ENCODE data around the gene RAB6A.
"Not testable (repeated sequence)": the region's sequence is repeated elsewhere in the genome, so short reads cannot be mapped to it uniquely, and the experiment has no call there.

Gene RAB6A

DNA sequence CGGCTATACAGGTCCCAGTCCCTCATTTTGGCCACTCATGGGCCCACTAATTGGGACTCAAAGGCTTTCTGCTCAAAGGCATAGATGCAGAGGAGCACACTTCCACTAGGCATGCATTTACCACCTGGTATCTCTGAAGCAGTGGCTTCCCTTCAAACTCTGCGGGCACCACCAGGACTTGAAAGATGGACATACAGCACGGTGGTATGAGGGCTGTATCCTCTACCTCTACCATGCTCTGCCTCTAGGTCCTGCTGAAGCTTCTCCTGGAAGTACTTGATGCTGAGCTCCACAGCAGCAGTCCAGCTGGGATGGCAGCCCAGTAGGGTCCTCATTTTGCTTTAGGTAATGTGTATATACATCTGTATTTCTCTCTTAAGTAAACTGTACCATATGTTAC is 49.9 kb downstream of the RAB6A start:
- H3K9me3 ChIP-seq (ENCODE audit: severe bottlenecking) = no peaks in the 10 kb centered on the region
- H3K27me3 ChIP-seq (ENCODE audit: insufficient read depth, poor library complexity, severe bottlenecking) = no peaks in the 10 kb centered on the region
- TF ChIP-seq, protein P1, sequence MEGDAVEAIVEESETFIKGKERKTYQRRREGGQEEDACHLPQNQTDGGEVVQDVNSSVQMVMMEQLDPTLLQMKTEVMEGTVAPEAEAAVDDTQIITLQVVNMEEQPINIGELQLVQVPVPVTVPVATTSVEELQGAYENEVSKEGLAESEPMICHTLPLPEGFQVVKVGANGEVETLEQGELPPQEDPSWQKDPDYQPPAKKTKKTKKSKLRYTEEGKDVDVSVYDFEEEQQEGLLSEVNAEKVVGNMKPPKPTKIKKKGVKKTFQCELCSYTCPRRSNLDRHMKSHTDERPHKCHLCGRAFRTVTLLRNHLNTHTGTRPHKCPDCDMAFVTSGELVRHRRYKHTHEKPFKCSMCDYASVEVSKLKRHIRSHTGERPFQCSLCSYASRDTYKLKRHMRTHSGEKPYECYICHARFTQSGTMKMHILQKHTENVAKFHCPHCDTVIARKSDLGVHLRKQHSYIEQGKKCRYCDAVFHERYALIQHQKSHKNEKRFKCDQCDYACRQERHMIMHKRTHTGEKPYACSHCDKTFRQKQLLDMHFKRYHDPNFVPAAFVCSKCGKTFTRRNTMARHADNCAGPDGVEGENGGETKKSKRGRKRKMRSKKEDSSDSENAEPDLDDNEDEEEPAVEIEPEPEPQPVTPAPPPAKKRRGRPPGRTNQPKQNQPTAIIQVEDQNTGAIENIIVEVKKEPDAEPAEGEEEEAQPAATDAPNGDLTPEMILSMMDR (IDR thresholded peaks at IDR 0.05; ENCODE audit: poor library complexity, severe bottlenecking) = no peak
- H3K36me3 ChIP-seq (ENCODE audit: low read depth) = peaks cover 75% of the 10 kb centered on the region
- no peak overlapping the region for H3K4me3 ChIP-seq (ENCODE audit: severe bottlenecking)
- ATAC-seq (ENCODE audit: low read depth) (no peak), DNase-seq (ENCODE audit: low spot score) (no peak)
- no peaks in the 10 kb centered on the region for H3K4me1 ChIP-seq (ENCODE audit: insufficient read depth, poor library complexity, severe bottlenecking)
- no peak overlapping the region for H3K27ac ChIP-seq (ENCODE audit: poor library complexity, severe bottlenecking)

DNA sequence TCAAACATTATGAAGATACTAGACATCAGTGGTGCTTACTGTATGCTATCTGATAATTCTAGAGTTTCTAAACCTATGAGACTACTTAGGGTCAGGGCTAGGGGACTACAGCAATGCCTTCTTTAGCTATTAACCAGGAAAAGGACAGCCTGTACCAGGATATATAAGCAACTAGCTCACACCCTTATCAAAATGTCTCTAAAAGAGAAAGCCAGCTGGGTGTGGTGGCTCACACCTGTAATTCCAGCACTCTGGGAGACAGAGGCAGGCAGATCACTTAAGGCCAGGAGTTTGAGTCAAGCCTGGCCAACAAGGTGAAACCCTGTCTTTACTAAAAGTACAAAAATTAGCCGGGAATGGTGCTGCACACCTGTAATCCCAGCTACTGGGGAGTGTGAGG is 55.8 kb downstream of the RAB6A start:
- DNase-seq (ENCODE audit: low spot score) (no peak), ATAC-seq (ENCODE audit: low read depth) (no peak)
- Histone ChIP-seq H3K4me1 (ENCODE audit: insufficient read depth, poor library complexity, severe bottlenecking) (no peaks in the 10 kb centered on the region), H3K27me3 (ENCODE audit: insufficient read depth, poor library complexity, severe bottlenecking) (no peaks in the 10 kb centered on the region), H3K36me3 (ENCODE audit: low read depth) (peaks cover 72% of the 10 kb centered on the region), H3K4me3 (ENCODE audit: severe bottlenecking) (no peak overlapping the region), H3K27ac (ENCODE audit: poor library complexity, severe bottlenecking) (no peak overlapping the region), H3K9me3 (ENCODE audit: severe bottlenecking) (no peaks in the 10 kb centered on the region)
- TF ChIP-seq, protein P1 (IDR thresholded peaks at IDR 0.05; ENCODE audit: poor library complexity, severe bottlenecking) = no peak

DNA sequence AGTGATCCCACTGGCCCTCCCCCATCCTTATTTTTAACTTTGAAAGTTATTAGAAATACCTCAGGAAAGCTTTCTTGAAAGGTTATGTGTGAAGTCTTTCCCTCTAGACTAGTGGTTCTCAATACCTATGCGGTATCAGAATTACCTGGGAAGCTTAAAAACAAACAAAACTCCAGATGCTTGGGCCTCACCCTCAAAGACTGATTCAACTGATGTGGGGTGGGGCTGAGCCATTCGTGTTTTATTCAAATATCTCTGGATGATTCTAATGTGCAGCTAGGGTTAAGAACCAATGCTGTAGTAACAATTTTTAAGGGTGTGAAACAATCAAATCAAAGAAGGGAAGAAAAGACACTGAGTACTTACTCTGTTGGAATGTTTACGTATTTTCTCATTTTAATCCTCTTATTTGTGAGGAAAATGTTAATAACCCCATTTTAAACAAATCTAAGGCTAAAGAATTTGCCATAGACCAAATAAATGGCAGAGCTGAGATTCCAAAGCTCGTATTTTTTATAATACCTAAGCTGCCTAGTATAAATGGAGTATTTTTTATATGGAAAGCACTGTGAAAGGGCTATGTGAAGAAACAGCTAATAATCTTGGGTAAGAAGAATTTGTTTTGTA is 66.9 kb downstream of the RAB6A start:
- TF ChIP-seq, protein P1 (IDR thresholded peaks at IDR 0.05; ENCODE audit: poor library complexity, severe bottlenecking) = no peak

DNA sequence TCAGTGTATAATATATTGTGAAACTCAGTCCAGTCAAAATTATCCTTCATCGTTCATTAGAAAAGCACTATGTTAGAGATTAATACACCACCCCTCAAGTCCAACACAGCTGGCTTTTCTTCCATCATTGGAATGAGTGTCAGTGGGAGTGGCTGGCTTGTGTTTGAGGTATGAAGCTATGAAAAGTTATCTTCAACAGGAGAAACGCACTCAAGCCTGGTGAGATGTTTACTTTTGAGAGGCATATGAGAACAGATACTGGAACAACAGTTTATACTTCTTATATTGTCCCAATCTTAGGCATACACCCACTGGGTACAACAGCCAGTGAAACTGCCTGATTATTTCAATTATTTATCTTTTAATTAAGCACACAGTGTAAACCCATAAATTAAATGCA is 80.2 kb downstream of the RAB6A start:
- no peak for DNase-seq (ENCODE audit: low spot score)
- H3K9me3 ChIP-seq (ENCODE audit: severe bottlenecking) = no peaks in the 10 kb centered on the region
- no peaks in the 10 kb centered on the region for H3K4me1 ChIP-seq (ENCODE audit: insufficient read depth, poor library complexity, severe bottlenecking)

More for the DNA sequence above, 66.9 kb downstream of the RAB6A start:
- Histone ChIP-seq H3K4me1 (ENCODE audit: insufficient read depth, poor library complexity, severe bottlenecking) (no peaks in the 10 kb centered on the region), H3K27me3 (ENCODE audit: insufficient read depth, poor library complexity, severe bottlenecking) (no peaks in the 10 kb centered on the region), H3K27ac (ENCODE audit: poor library complexity, severe bottlenecking) (no peak overlapping the region), H3K4me3 (ENCODE audit: severe bottlenecking) (no peak overlapping the region), H3K9me3 (ENCODE audit: severe bottlenecking) (no peaks in the 10 kb centered on the region), H3K36me3 (ENCODE audit: low read depth) (peaks cover 35% of the 10 kb centered on the region)
- no peak for DNase-seq (ENCODE audit: low spot score)
- ATAC-seq (ENCODE audit: low read depth) = no peak

DNA sequence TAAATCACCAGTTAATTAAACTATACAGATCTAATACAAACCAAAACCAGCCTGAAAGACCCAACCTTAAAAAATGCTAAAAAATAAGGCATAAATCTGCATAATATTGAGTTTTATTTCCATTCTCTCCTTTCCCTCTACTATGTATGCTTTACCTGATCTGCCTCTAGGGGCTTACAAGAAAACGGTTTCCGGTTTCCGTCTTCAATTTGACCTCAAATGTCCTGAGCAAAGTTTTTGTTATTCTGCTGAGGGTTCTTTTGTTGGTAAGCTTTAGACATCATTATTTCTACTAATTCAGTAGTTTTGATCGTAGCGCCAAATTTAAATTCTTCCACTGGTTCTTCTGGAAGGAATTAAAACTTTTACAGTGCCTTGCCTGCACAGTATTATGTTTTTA is 84.3 kb downstream of the RAB6A start:
- not testable (repeated sequence) for H3K9me3 ChIP-seq (ENCODE audit: severe bottlenecking); DNase-seq (ENCODE audit: low spot score); H3K27ac ChIP-seq (ENCODE audit: poor library complexity, severe bottlenecking); H3K4me3 ChIP-seq (ENCODE audit: severe bottlenecking); H3K27me3 ChIP-seq (ENCODE audit: insufficient read depth, poor library complexity, severe bottlenecking); H3K4me1 ChIP-seq (ENCODE audit: insufficient read depth, poor library complexity, severe bottlenecking); ATAC-seq (ENCODE audit: low read depth)
- H3K36me3 ChIP-seq (ENCODE audit: low read depth) = peaks cover 49% of the 10 kb centered on the region

More for the DNA sequence above, 80.2 kb downstream of the RAB6A start:
- TF ChIP-seq, protein P1 (IDR thresholded peaks at IDR 0.05; ENCODE audit: poor library complexity, severe bottlenecking) = no peak
- ATAC-seq (ENCODE audit: low read depth) = no peak
- Histone ChIP-seq H3K27ac (ENCODE audit: poor library complexity, severe bottlenecking) (no peak overlapping the region), H3K36me3 (ENCODE audit: low read depth) (peaks cover 72% of the 10 kb centered on the region), H3K4me3 (ENCODE audit: severe bottlenecking) (no peak overlapping the region), H3K27me3 (ENCODE audit: insufficient read depth, poor library complexity, severe bottlenecking) (no peaks in the 10 kb centered on the region)
